A673 (cell line): Measurements from ENCODE around the gene MMP10. TPM values are rescaled to one million over a fixed set of nuclear protein-coding genes. Genes with fewer than 3 reads are reported as not detected.

Experiments
- BruUV-seq: library from RNA; stranded (reverse); fragments of 400-500 nt; replicated peaks from 2 replicates; lab custom pipeline; 2021; lab: Mats Ljungman, UMichigan
- CTCF ChIA-PET: fragments of 300-600 bp; sonication (Branson Sonifier 250); formaldehyde crosslinking; loops from one replicate; lab custom pipeline; 2022; ENCODE audit warnings: antibody characterized with exemption; lab: Charles Lee
- POLR2A ChIA-PET: fragments of 300-600 bp; sonication (Branson Sonifier 250); formaldehyde crosslinking; loops from one replicate; lab custom pipeline; 2022; ENCODE audit warnings: antibody characterized with exemption; ENCODE audit not compliant: low non-redundant PET; lab: Charles Lee
- DNase-seq: peaks from one replicate; pipeline ENCODE4 v3.0.0-alpha.2; 2015; ENCODE audit warnings: low spot score
- H3K27ac ChIP-seq: fragments of 200-600 bp; sonication (generic); 2 replicates; pipeline ENCODE4 v1.5.1; 2016; ENCODE audit warnings: mixed run types, low read depth, mild to moderate bottlenecking, mixed read lengths, antibody characterized with exemption, low read length; ENCODE audit not compliant: poor library complexity, severe bottlenecking
- H3K27me3 ChIP-seq: fragments of 200-600 bp; sonication (generic); replicated peaks from 2 replicates; pipeline ENCODE4 v1.6.1; 2017; ENCODE audit warnings: mixed run types, low read depth, mild to moderate bottlenecking, mixed read lengths, antibody characterized with exemption, low read length; ENCODE audit not compliant: insufficient read depth, poor library complexity
- H3K36me3 ChIP-seq: fragments of 200-600 bp; sonication (generic); 2 replicates; pipeline ENCODE4 v1.6.1; 2016; ENCODE audit warnings: mixed run types, mild to moderate bottlenecking, mixed read lengths, antibody characterized with exemption, low read length; ENCODE audit not compliant: insufficient read depth, poor library complexity, severe bottlenecking
- H3K4me1 ChIP-seq: fragments of 200-600 bp; sonication (generic); 2 replicates; pipeline ENCODE4 v1.6.1; 2017; ENCODE audit warnings: mixed run types, mild to moderate bottlenecking, mixed read lengths, antibody characterized with exemption, low read length; ENCODE audit not compliant: insufficient read depth, poor library complexity, severe bottlenecking
- H3K4me3 ChIP-seq: fragments of 200-600 bp; sonication (generic); 2 replicates; pipeline ENCODE4 v1.5.1; 2016; ENCODE audit warnings: low read depth, mixed run types, mild to moderate bottlenecking, mixed read lengths, low read length; ENCODE audit not compliant: poor library complexity, severe bottlenecking
- H3K9me3 ChIP-seq: fragments of 200-600 bp; sonication (generic); 2 replicates; pipeline ENCODE4 v1.6.1; 2016; ENCODE audit warnings: mixed run types, low read depth, mild to moderate bottlenecking, mixed read lengths, antibody characterized with exemption, low read length; ENCODE audit not compliant: poor library complexity, severe bottlenecking
- EZH2 ChIP-seq: fragments of 200-600 bp; sonication (generic); IDR thresholded peaks from 2 replicates; pipeline ENCODE4 v1.6.1; 2017; ENCODE audit warnings: borderline replicate concordance, low read depth, mild to moderate bottlenecking, mixed read lengths, antibody characterized with exemption, low read length; ENCODE audit not compliant: poor library complexity, severe bottlenecking
- intact Hi-C: fragments of 100-400 bp; cut with micrococcal nuclease; formaldehyde crosslinking; loops from one replicate; pipeline ENCODE4 v1.10.0; 2022; ENCODE audit not compliant: unreplicated experiment
- total RNA-seq: library from RNA; stranded (reverse); gene quantifications from 2 replicates; pipeline ENCODE4 v1.2.3, GENCODE V29; 2021
- TF ChIP-seq, protein P1 (sequence below): fragments of 300-800, 200-600 bp; sonication (generic); conservative IDR thresholded peaks from 2 replicates; pipeline ENCODE4 v1.5.1; 2017; ENCODE audit warnings: low read depth, mild to moderate bottlenecking, antibody characterized with exemption, low read length, moderate library complexity, mixed read lengths

The MMP10 gene
- total RNA-seq, 1 experiment from 2014 or later = 4.0 TPM

DNA sequence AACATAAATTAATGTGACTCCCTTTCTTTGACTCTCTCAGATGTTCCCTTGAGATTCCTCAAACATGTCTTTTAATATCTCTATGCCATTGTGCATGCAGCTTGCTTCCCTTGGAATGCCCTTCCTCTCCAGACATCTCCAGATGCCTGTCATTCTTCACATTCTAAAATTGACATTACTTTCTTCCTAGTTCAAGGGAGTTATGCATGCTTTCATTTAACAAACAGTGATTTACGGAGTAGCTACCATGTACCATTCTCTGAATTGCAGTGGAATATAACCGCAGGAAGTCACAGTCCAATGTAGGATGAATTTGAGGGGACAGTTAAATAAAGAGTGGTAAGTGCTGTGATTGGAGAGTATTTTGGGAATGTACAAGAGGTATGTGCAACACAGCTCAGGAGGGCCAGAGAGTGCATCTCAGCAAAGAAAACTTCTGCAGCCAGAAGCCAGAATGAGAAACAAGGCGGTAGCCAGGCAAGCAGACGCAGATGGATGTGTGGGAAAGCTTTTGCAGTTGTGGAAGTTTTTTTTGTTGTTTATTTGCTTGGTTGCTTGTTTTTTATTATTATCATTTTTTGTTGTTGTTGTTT is 18.7 kb downstream of the MMP10 start:
- Histone ChIP-seq H3K9me3 (no peaks in the 10 kb centered on the region), H3K27me3 (no peaks in the 10 kb centered on the region), H3K4me1 (peaks cover 29% of the 10 kb centered on the region), H3K36me3 (no peaks in the 10 kb centered on the region), H3K27ac (peak overlapping the region; percentile 72), H3K4me3 (no peak overlapping the region)
- POLR2A ChIA-PET = interaction anchor here (0.7 to 1.2 kb wide), 2 partner anchors 46 to 110 kb away, joined by 3 to 4 read pairs; no protein-coding TSS in a partner anchor
- intact Hi-C loops = no loop called here
- BruUV-seq = no TSS peak
- CTCF ChIA-PET = no interaction called here
- DNase-seq = peak; percentile 74
- TF ChIP-seq EZH2 = no peak
- TF ChIP-seq, protein P1, sequence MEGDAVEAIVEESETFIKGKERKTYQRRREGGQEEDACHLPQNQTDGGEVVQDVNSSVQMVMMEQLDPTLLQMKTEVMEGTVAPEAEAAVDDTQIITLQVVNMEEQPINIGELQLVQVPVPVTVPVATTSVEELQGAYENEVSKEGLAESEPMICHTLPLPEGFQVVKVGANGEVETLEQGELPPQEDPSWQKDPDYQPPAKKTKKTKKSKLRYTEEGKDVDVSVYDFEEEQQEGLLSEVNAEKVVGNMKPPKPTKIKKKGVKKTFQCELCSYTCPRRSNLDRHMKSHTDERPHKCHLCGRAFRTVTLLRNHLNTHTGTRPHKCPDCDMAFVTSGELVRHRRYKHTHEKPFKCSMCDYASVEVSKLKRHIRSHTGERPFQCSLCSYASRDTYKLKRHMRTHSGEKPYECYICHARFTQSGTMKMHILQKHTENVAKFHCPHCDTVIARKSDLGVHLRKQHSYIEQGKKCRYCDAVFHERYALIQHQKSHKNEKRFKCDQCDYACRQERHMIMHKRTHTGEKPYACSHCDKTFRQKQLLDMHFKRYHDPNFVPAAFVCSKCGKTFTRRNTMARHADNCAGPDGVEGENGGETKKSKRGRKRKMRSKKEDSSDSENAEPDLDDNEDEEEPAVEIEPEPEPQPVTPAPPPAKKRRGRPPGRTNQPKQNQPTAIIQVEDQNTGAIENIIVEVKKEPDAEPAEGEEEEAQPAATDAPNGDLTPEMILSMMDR = no peak

DNA sequence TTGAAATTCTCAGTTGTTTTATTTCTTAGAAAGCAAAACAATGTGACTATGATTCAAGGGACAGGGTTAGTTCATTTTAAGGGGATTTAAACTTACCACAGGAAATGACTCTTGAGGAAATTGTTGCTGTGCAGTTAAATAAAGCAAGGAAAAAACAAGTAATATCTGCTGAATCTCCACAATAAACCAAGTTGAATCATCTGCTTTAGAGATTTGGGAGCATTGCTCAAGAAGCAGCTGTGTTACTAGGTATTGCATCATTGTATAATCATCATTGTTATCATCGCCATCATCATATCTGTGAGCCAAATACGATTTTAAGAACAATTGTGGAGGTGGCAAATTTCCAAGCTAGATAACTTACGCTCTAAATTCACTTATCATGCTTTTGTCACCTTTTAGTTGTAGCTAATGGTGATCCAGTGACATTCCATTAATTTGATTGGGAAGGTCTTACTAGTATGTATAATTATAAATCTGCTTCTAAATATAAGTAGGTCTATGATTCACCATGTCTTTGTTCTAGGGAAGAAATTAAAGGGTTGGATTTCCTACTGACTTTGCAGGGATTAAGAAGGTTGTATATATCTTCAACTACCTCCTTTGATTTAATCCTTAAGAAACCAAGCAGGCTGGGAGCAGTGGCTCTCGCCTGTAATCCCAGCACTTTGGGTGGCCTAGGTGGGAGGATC is 19.9 kb downstream of the MMP10 start:
- H3K36me3 ChIP-seq = no peaks in the 10 kb centered on the region
- TF ChIP-seq, protein P1 = no peak
- no peak for TF ChIP-seq EZH2
- peaks cover 29% of the 10 kb centered on the region for H3K4me1 ChIP-seq
- intact Hi-C loops = no loop called here
- H3K27ac ChIP-seq = peak overlapping the region; percentile 72
- H3K27me3 ChIP-seq = no peaks in the 10 kb centered on the region
- H3K4me3 ChIP-seq = no peak overlapping the region
- POLR2A ChIA-PET = no interaction called here
- CTCF ChIA-PET = no interaction called here
- peak; percentile 97 for DNase-seq
- no TSS peak for BruUV-seq
- no peaks in the 10 kb centered on the region for H3K9me3 ChIP-seq

DNA sequence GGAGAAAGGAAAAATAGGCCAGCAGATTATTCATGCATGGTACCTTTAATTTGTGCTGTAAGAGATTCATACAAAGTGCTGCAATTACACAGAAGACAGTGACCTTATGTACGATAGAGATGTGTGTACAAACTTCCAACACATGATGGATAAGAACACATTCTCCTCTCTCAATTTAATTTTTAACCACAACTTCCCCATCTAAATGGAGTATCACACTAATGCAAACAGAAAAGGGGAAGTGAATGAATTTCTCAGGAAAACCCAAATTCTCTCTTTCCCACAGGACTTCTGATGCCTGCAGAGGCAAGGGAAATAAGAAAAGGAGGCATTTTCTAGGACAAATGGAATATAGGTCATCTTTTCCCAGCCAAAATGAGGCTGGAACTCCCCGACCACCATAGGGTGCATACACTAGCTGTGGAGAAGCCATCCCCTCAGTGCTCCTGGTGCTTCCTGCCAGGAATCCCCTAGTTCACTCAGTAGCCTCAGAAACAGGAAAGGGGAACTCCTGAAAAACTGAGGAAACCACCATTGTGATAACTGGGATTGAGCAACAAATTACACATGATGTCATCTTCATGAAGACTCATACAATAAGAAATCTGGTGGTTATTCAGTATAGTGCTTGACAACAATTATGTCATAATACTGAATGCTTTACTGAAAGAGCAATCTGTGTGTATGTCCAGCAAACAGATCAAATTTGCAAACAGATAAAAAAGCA is 22.4 kb downstream of the MMP10 start:
- Histone ChIP-seq H3K4me1 (peaks cover 29% of the 10 kb centered on the region), H3K27me3 (no peaks in the 10 kb centered on the region), H3K27ac (no peak overlapping the region), H3K4me3 (no peak overlapping the region), H3K9me3 (no peaks in the 10 kb centered on the region), H3K36me3 (no peaks in the 10 kb centered on the region)
- CTCF ChIA-PET = no interaction called here
- POLR2A ChIA-PET = no interaction called here
- no TSS peak for BruUV-seq
- no peak for DNase-seq
- intact Hi-C loops = no loop called here
- no peak for TF ChIP-seq EZH2
- TF ChIP-seq, protein P1 = no peak
